ENCODE measurements around the gene PNO1. TPM values are rescaled to one million over a fixed set of nuclear protein-coding genes. Genes with fewer than 3 reads are reported as not detected.

The PNO1 gene
- total and polyA plus RNA-seq, 8 donors = 6.1 to 65.8 (median 16.4) TPM

- 70 to 78% (median 76%) methylated on average over 7 of the region's 7 CpGs for WGBS, 5 donors
- TF ChIP-seq POLR2A (IDR thresholded peaks at IDR 0.05) = no peak
- TF ChIP-seq CTCF (IDR thresholded peaks at IDR 0.05) = no peak
- TF ChIP-seq POLR2AphosphoS5 (IDR thresholded peaks at IDR 0.05) = no peak
- TF ChIP-seq EP300 (IDR thresholded peaks at IDR 0.05) = no peak
- DNase-seq = no peak
- no peak overlapping the region for H3K27ac ChIP-seq
- no peaks in the 10 kb centered on the region for H3K9me3 ChIP-seq
- H3K36me3 ChIP-seq = peaks cover 0 to 81% (median 69%) of the 10 kb centered on the region in 4 donors
- no peak overlapping the region for H3K4me3 ChIP-seq
- no peaks in the 10 kb centered on the region for H3K27me3 ChIP-seq
- peaks cover 0 to 9% (median 4%) of the 10 kb centered on the region in 4 donors for H3K4me1 ChIP-seq
- intact Hi-C loops (cut with DNase I; ENCODE audit: low total_unique reads) = no loop called here
These were observed 19.0 kb downstream of the PNO1 start for GRCh38 chr2:68176657-68177056.

DNA sequence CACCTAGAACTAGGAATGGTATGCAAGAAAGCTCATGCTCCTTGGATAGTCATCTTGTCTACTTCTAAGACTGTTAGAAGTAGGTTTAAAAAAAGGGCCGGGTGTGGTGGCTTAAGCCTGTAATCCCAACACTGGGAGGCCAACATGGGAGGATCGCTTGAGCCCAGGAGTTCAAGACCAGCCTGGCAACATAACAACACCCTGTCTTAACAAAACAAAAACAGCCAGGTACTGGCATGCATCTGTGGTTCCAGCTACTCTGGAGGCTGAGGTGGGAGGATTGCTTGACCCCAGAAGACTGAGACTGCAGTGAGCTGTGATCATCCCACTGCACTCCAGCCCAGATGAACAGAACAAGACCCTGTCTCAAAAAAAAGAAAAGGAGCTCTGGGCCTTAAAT lies 19.9 kb downstream of the PNO1 start:
- intact Hi-C loops (cut with DNase I; ENCODE audit: low total_unique reads) = no loop called here
- Histone ChIP-seq H3K4me3 (no peak overlapping the region), H3K4me1 (peaks cover 0 to 9% (median 4%) of the 10 kb centered on the region in 4 donors), H3K9me3 (no peaks in the 10 kb centered on the region), H3K27me3 (no peaks in the 10 kb centered on the region), H3K36me3 (peaks cover 0 to 84% (median 65%) of the 10 kb centered on the region in 4 donors), H3K27ac (no peak overlapping the region)
- DNase-seq = no peak
- 41 to 62% (median 44%) methylated on average over 2 of the region's 2 CpGs for WGBS, 5 donors
- TF ChIP-seq CTCF (IDR thresholded peaks at IDR 0.05) (no peak), POLR2A (IDR thresholded peaks at IDR 0.05) (no peak), POLR2AphosphoS5 (IDR thresholded peaks at IDR 0.05) (no peak), EP300 (IDR thresholded peaks at IDR 0.05) (no peak)

DNA sequence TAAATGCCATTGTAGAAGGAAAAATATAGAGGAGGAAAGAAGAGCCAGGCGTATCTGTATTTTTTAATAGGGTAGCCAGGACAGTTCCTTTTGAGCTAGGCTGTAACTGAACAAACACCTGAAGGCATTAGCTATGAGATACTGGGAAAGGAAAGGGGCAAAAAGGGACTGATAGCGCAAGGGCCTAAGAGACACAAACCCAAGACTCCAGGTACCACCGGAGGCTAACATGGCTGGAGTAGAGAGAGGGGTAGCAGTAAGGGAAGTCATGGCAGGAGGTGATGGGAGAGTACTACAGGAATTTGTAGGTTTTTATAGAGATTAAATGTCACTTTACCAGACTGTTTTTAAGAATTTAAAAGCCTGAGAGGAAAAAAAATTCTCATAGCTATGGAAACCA lies 20.7 kb downstream of the PNO1 start:
- Histone ChIP-seq H3K9me3 (no peaks in the 10 kb centered on the region), H3K27ac (no peak overlapping the region), H3K27me3 (no peaks in the 10 kb centered on the region), H3K36me3 (peaks cover 0 to 83% (median 61%) of the 10 kb centered on the region in 4 donors), H3K4me3 (no peak overlapping the region), H3K4me1 (peaks cover 0 to 9% (median 4%) of the 10 kb centered on the region in 4 donors)
- no peak for TF ChIP-seq POLR2A (IDR thresholded peaks at IDR 0.05)
- no peak for TF ChIP-seq CTCF (IDR thresholded peaks at IDR 0.05)
- no peak for TF ChIP-seq EP300 (IDR thresholded peaks at IDR 0.05)
- no peak for TF ChIP-seq POLR2AphosphoS5 (IDR thresholded peaks at IDR 0.05)
- 95 to 100% (median 98%) methylated on average over 3 of the region's 3 CpGs for whole genome bisulfite sequencing, 5 donors
- DNase-seq = no peak
- intact Hi-C loops (cut with DNase I; ENCODE audit: low total_unique reads) = no loop called here

DNA sequence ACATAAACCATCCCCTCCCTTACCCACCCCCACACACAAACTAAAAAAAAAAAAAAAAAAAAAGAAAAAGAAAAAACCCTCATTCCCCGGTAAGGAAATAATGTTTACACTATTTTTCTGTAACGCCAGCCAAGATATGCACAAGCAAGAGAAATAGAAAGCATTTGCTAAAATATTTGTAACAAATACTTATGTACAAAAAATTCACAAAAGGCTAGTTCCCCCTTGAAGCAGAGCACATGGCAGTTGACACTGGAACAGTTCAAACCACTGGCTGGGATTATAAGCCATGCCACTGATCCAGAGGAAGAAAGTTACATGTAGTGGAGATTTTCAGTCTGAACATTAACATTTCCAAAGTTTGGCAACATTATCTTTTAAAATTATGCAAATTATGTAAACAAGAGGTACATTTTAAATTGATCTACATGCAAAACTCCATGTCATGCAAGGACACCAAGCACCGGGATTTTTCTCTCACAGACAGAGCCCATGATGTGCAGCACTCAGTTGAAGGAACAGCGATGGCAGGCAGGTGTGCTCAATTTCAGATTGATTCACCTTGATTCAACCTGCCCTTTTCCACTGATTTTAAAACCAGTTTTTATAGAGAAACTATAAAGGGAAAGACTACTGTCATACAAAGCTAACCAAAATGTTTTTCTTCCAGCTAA lies 21.4 kb downstream of the PNO1 start:
- H3K4me3 ChIP-seq = no peak overlapping the region
- TF ChIP-seq EP300 (IDR thresholded peaks at IDR 0.05) = no peak
- no peak for TF ChIP-seq CTCF (IDR thresholded peaks at IDR 0.05)
- no peak for TF ChIP-seq POLR2A (IDR thresholded peaks at IDR 0.05)
- no peak for TF ChIP-seq POLR2AphosphoS5 (IDR thresholded peaks at IDR 0.05)
- WGBS, 5 donors = 58 to 70% (median 67%) methylated on average over 4 of the region's 4 CpGs
- intact Hi-C loops (cut with DNase I; ENCODE audit: low total_unique reads) = no loop called here
- H3K27ac ChIP-seq = no peak overlapping the region
- H3K27me3 ChIP-seq = no peaks in the 10 kb centered on the region
- H3K36me3 ChIP-seq = peaks cover 4 to 83% (median 61%) of the 10 kb centered on the region in 4 donors
- H3K9me3 ChIP-seq = no peaks in the 10 kb centered on the region
- DNase-seq = no peak
- peaks cover 0 to 9% (median 4%) of the 10 kb centered on the region in 4 donors for H3K4me1 ChIP-seq

Data from stomach (tissue), 9 donors.